H1 (cell line): Measurements from ENCODE around the gene PRR7. TPM values are rescaled to one million over a fixed set of nuclear protein-coding genes. Genes with fewer than 3 reads are reported as not detected.

ENCODE experiments used
- ASH2L ChIP-seq: fragments of 200-600, 300-600 bp; sonication (generic); IDR thresholded peaks from one replicate; pipeline ENCODE4 v1.7.1; 2017; ENCODE audit warnings: low read length
- CHD2 ChIP-seq: IDR thresholded peaks from 2 replicates; pipeline ENCODE4 v1.6.1; 2012; ENCODE audit warnings: low read length, improper control_type of control experiment
- CTBP2 ChIP-seq: IDR thresholded peaks from 2 replicates; pipeline ENCODE4 v1.7.0; 2011; ENCODE audit warnings: borderline replicate concordance, mild to moderate bottlenecking, moderate library complexity, mixed read lengths, low read length; ENCODE audit not compliant: insufficient read depth, insufficient read length
- JUND ChIP-seq: IDR thresholded peaks from 2 replicates; pipeline ENCODE4 v1.6.1; 2011; ENCODE audit warnings: mild to moderate bottlenecking, improper control_type of control experiment, low read length
- KDM4A ChIP-seq: IDR thresholded peaks from one replicate; pipeline ENCODE4 v1.7.1; 2012; ENCODE audit warnings: low read depth, mild to moderate bottlenecking, moderate library complexity, low read length, inconsistent platforms; ENCODE audit not compliant: severe bottlenecking
- POLR2A ChIP-seq, 2 experiments: IDR thresholded peaks; 1 replicate in 1 of 2; 2 replicates in 1 of 2; pipeline ENCODE4 v1.6.1; 2011; ENCODE audit warnings: low read depth in 2 of 2, low read length in 2 of 2, mild to moderate bottlenecking in 2 of 2; ENCODE audit errors: control extremely low read depth in 1 of 2
- SP4 ChIP-seq: IDR thresholded peaks from 2 replicates; pipeline ENCODE4 v1.6.1; 2012; ENCODE audit warnings: low read length, inconsistent platforms
- TAF7 ChIP-seq: optimal IDR thresholded peaks from 2 replicates; pipeline ENCODE3; 2011; ENCODE audit warnings: low read depth, mild to moderate bottlenecking, inconsistent platforms, low read length, moderate library complexity, borderline replicate concordance
- TBP ChIP-seq: IDR thresholded peaks from 2 replicates; pipeline ENCODE4 v1.6.1; 2011; ENCODE audit warnings: low read depth, low read length, improper control_type of control experiment
- polyA plus RNA-seq, 7 experiments: library from polyadenylated mRNA; depleted of rRNA in 3 of 7; stranded (reverse) in 5 of 7; unstranded in 2 of 7; fragments of >200 nt in 5 of 7; fragments of 200-250 nt in 2 of 7; gene quantifications; 1 replicate in 5 of 7; 2 replicates in 1 of 7; 4 replicates in 1 of 7; pipeline versions ENCODE4 v1.2.1 to v1.2.3, GENCODE V29; 2011 to 2013; ENCODE audit warnings: missing spikeins in 2 of 7, mixed read lengths in 2 of 7
- total RNA-seq: library from RNA; stranded (reverse); fragmentation: NEBNext Ultra II Directional; extraction: Animal tissue kit (Norgen Biotek cat#: 25700); gene quantifications from 2 replicates; pipeline ENCODE4 v1.2.1, GENCODE V29; 2021
- TF ChIP-seq, protein P1 (sequence below): fragments of 300-600 bp; sonication (generic); IDR thresholded peaks from 2 replicates; pipeline ENCODE4 v1.7.1; 2012; ENCODE audit warnings: low read length, moderate library complexity, mild to moderate bottlenecking, inconsistent platforms; ENCODE audit not compliant: insufficient replicate concordance

PRR7 gene
- total and polyA plus RNA-seq, 2 of the 8 experiments (the other 6 are each of a cell fraction or from before 2014, with no cell fraction given), result 8.0 to 11.8 TPM

GRCh38 chr5:177455661-177456590 is 9.3 kb downstream of the PRR7 start (continued):
- TF ChIP-seq, protein P1, sequence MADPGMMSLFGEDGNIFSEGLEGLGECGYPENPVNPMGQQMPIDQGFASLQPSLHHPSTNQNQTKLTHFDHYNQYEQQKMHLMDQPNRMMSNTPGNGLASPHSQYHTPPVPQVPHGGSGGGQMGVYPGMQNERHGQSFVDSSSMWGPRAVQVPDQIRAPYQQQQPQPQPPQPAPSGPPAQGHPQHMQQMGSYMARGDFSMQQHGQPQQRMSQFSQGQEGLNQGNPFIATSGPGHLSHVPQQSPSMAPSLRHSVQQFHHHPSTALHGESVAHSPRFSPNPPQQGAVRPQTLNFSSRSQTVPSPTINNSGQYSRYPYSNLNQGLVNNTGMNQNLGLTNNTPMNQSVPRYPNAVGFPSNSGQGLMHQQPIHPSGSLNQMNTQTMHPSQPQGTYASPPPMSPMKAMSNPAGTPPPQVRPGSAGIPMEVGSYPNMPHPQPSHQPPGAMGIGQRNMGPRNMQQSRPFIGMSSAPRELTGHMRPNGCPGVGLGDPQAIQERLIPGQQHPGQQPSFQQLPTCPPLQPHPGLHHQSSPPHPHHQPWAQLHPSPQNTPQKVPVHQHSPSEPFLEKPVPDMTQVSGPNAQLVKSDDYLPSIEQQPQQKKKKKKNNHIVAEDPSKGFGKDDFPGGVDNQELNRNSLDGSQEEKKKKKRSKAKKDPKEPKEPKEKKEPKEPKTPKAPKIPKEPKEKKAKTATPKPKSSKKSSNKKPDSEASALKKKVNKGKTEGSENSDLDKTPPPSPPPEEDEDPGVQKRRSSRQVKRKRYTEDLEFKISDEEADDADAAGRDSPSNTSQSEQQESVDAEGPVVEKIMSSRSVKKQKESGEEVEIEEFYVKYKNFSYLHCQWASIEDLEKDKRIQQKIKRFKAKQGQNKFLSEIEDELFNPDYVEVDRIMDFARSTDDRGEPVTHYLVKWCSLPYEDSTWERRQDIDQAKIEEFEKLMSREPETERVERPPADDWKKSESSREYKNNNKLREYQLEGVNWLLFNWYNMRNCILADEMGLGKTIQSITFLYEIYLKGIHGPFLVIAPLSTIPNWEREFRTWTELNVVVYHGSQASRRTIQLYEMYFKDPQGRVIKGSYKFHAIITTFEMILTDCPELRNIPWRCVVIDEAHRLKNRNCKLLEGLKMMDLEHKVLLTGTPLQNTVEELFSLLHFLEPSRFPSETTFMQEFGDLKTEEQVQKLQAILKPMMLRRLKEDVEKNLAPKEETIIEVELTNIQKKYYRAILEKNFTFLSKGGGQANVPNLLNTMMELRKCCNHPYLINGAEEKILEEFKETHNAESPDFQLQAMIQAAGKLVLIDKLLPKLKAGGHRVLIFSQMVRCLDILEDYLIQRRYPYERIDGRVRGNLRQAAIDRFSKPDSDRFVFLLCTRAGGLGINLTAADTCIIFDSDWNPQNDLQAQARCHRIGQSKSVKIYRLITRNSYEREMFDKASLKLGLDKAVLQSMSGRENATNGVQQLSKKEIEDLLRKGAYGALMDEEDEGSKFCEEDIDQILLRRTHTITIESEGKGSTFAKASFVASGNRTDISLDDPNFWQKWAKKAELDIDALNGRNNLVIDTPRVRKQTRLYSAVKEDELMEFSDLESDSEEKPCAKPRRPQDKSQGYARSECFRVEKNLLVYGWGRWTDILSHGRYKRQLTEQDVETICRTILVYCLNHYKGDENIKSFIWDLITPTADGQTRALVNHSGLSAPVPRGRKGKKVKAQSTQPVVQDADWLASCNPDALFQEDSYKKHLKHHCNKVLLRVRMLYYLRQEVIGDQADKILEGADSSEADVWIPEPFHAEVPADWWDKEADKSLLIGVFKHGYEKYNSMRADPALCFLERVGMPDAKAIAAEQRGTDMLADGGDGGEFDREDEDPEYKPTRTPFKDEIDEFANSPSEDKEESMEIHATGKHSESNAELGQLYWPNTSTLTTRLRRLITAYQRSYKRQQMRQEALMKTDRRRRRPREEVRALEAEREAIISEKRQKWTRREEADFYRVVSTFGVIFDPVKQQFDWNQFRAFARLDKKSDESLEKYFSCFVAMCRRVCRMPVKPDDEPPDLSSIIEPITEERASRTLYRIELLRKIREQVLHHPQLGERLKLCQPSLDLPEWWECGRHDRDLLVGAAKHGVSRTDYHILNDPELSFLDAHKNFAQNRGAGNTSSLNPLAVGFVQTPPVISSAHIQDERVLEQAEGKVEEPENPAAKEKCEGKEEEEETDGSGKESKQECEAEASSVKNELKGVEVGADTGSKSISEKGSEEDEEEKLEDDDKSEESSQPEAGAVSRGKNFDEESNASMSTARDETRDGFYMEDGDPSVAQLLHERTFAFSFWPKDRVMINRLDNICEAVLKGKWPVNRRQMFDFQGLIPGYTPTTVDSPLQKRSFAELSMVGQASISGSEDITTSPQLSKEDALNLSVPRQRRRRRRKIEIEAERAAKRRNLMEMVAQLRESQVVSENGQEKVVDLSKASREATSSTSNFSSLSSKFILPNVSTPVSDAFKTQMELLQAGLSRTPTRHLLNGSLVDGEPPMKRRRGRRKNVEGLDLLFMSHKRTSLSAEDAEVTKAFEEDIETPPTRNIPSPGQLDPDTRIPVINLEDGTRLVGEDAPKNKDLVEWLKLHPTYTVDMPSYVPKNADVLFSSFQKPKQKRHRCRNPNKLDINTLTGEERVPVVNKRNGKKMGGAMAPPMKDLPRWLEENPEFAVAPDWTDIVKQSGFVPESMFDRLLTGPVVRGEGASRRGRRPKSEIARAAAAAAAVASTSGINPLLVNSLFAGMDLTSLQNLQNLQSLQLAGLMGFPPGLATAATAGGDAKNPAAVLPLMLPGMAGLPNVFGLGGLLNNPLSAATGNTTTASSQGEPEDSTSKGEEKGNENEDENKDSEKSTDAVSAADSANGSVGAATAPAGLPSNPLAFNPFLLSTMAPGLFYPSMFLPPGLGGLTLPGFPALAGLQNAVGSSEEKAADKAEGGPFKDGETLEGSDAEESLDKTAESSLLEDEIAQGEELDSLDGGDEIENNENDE, result peak; percentile 23
- TF ChIP-seq CHD2 (0 out of 2 replicates have a peak, but pooled peaks have one; percentile 26), KDM4A (peak; percentile 8), POLR2A (IDR thresholded peaks at IDR 0.05; ENCODE audit: control extremely low read depth in 1 of 2, low read depth in 2 of 2, low read length in 2 of 2) (peak in 1 of 2 experiments; percentile 56; a peak in 2 of 3 replicates), SP4 (no peak; the same call in 1 of the 2 replicates), TAF7 (peak; percentile 79), ASH2L (peak; percentile 73), TBP (0 out of 2 replicates have a peak, but pooled peaks have one; percentile 24), JUND (peak; percentile 18; the same call in 1 of the 2 replicates), CTBP2 (no peak)
